Measurements from ENCODE around the gene ACP5.
"Not testable (repeated sequence)": the region's sequence is repeated elsewhere in the genome, so short reads cannot be mapped to it uniquely, and the experiment has no call there.

ACP5 gene

DNA sequence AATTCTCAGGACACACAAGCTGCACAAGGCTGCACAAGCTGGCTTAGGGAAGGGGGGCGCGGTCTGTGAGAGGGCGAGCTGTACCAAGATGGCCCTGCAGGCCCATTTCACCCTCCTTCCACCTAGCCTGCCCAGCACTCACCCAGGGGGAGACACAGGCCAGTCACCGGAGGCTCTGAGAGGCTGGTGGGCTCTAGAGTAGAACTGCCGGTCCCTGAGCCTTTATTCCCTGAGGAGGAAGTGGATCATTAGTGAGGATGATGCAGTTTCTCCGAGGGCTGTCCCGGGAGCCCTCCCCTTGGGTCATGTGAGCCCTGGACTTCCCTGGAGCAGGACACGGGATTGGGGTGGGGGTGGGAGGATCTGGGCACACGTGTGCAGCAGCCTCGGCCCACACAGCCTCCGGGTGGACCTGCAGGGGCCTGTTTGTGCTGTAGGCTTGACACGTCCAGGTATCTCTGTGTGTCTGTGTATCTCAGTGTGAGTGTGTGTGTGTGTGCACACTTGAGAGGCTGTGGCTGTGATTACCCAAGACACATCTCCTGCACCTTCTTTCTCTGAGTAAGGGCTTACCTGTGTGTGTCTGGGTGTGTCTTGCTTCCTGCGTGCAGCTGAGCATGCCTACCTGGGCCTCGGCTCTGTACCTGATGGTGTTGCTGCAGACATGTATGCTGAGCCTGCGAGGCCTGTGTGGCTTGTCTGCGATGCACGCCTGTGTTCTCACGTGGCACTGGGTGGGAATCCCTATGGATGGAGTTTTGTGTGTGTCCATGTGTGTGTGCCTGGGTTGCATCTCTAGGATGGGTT is at the start of gene ACP5:
TSS of gene ACP5 (minus strand) at position 195 of the 807 bp plus-strand sequence. CDS start 328 bp downstream, outside the sequence.
- DNase-seq: no peak

- no peak for DNase-seq
Measured at GRCh38 chr19:11626252-11626651, 48.8 kb upstream of the ACP5 start.

DNA sequence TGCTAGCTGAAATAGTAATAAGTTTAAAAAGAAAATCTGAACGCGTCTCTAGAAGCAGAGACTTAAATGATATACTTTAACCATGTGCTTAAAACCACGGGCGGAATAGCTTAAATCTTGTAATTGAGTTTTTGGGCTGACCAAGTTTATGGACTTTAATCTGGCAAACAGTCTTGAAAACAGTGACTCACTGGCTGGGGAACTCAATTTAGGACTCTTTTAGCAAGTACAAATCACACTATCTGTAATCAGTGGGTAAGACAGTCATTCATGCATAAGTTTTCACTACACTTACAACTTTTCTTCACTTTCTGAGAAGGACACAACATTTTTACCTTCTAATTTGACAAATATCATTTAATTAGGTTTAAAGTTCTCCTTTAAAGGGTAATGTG is 46.6 kb upstream of the ACP5 start:
- DNase-seq: no peak

DNA sequence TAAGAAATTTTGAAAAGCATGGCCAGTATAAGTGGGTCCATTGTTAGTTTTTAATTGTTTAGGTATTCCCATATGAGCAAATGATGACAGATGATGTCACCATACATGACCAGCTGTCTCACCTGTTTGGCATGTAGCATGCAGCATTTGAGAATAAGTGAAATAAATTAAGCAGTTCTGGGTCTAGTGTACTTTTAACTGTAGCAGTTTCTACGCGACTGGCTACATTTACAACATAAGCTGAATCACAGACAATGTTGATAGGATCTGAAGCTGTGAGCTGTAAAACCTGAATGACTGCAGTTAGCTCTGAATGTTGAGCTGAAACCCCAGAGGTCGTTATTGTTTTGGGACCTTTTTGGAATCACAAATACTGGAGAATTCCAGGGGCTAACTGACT is 45.0 kb upstream of the ACP5 start:
- DNase-seq: not testable (repeated sequence)

GRCh38 chr19:11620553-11620952 is 43.1 kb upstream of the ACP5 start:
- no peak for DNase-seq

DNA sequence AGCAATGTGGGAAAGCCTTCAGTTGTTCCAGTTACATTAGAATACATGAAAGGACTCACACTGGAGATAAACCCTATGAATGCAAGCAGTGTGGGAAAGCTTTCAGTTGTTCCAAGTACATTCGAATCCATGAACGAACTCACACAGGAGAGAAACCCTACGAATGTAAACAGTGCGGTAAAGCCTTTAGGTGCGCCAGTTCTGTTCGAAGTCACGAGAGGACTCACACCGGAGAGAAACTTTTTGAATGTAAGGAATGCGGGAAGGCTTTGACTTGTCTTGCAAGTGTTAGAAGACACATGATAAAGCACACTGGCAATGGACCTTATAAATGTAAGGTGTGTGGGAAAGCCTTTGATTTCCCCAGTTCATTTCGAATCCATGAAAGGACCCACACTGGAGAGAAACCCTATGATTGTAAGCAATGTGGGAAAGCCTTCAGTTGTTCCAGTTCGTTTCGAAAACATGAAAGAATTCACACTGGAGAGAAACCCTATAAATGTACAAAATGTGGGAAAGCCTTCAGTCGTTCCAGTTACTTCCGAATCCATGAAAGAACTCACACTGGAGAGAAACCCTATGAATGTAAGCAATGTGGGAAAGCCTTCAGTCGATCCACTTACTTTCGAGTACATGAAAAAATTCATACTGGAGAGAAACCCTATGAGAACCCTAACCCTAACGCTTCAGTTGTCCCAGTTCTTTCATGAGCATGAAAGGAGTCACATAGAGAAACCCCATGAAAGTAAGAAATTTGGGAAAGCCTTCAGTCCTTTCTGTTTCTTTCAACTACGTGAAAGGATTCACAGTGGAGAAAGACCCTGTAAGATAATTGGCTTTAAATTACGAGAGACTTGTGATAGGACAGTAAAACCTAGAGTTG is 40.0 kb upstream of the ACP5 start:
- DNase-seq: no peak

DNA sequence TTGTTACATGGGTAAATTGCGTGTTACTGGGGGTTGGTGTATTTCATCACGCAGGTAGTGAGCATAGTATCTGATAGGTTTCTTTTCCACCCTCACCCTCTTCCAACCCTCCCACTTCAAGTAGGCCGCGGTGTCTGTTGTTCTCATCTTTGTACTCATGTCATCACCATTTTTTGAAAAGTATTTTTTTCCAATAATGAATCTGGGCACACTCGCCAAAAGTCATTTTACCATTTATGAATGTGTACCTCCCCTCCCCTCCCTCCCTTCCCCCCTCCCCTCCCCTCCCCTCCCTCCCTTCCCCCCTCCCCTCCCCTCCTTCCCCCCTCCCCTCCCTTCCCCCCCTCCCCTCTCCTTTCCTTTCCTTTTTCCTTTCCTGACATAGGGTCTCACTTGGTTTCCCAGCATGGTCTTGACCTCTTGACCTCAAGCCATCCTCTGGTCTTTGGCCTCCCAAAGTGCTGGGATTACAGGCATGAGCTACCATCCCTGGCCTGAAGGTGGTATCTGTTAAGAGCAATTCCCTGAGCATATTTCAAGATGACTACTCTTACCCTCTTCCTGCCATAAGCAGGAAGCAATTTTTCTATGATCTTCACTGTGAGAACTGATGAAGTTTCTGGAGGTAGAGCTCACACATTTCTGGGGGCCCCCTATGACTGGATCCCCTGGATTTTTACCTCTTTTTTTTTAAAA is 35.5 kb upstream of the ACP5 start:
- no peak for DNase-seq

DNA sequence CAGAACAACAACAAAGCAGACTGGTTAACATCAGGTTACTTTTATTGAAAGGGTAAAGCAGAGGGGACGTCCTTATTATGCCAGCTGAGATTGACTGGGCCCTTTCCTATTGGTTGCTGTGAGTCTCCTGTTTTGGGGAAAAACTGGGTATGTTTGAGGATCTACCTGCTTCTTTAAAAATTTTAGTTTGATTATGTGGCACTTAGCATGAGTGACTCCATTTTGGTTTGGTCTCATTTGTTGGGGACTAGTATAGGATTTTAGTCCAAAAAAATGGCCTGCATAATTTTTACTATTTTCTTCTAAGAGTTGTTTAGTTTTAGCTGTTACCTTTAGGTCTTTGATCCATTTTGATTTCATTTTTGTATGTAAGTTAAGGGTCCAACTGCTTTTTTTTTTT is 34.3 kb upstream of the ACP5 start:
- DNase-seq: no peak

- DNase-seq: no peak
Measured at GRCh38 chr19:11606484-11606883, 29.0 kb upstream of the ACP5 start.

DNA sequence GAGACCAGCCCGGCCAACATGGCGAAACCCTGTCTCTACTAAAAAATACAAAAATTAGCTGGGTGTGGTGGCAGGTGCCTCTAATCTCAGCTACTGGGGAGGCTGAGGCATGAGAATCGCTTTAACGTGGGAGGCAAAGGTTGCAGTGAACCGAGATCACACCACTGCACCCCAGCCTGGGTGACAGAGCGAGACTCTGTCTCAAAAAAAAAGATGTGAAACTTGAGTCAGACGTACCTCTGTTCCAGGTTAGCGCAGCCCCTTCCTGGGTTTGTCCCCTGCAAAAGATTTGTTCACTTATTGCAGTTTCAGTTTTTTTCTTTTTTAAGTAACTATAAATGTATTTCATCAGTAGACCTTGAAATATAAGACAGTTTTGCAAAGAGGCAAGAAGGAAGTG is 22.3 kb upstream of the ACP5 start:
- not testable (repeated sequence) for DNase-seq

GRCh38 chr19:11598746-11599145 is 21.3 kb upstream of the ACP5 start:
- DNase-seq: no peak

GRCh38 chr19:11598103-11598483 is 20.6 kb upstream of the ACP5 start:
- DNase-seq: no peak

GRCh38 chr19:11597202-11598102 is 20.0 kb upstream of the ACP5 start, which contains the start of gene ZNF627:
TSS of gene ZNF627 (plus strand) at chr19:11597483. CDS start at chr19:11597628, 145 bp downstream.
- peak; percentile 98 for DNase-seq

DNA sequence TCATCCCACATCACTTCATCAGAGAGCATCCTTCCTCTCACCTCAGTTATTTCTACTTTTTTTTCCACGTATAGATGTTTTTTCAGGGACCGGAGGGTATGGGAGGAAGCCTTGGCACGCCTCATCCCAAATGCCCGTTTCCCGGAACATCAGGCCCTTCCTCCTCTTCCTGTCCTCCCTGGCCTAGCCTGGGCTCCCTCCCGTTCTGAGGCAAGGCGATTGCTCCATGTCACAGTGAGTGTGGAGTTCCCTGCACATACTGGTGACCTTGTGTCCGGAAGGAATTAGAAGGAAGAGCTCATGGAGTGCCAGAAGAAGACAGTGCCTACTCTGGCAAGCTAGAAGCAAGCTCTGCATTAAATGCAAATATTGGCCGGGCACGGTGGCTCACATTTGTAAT is 18.7 kb upstream of the ACP5 start:
- no peak for DNase-seq

DNA sequence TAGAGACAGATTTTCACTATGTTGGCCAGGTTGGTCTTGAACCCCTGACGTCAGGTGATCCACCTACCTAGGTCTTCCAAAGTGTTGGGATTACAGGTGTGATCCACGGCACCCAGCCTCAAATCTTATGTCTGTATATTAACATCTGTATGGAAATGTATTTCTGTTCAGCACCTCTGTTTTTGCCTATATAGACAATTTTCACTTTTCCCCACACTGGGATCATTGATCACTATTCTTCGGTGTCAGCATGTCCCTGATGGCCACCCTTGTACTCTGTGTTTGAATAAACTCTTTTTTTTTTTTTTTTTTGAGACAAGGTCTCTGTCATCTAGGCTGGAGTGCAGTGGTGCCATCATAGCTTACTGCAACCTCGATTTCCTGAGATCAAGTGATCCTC is 16.6 kb upstream of the ACP5 start:
- no peak for DNase-seq

DNA sequence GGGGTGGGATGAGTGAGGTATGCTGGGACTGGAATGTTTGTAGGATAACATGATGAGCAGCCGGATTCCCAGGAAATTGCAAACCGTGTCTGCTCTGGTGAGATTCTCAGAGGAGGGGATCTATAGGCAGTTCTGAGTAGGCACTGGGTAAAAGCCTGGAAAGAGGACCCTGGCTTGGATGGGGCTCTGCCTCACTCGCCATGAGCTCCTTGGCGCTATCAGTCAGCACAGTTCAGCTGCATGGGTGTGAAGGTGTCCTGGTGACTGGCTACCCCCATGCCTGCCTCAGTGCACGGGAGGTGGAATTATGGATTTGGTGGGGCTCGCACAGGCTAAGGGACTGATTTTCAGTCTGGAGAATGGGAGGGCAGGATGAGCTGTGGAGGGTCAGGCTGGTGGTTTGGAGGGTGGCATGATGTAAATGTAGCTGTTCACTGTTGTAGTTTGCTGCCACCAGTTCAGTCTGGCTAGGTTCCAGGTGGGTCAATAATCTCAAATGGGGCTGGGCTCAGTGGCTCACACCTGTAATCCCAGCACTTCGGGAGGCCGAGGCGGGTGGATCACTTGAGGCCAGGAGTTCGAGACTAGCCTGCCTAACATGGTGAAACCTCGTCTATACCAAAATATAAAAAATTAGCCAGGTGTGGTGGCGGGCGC is 10.7 kb upstream of the ACP5 start:
- no peak for DNase-seq

DNA sequence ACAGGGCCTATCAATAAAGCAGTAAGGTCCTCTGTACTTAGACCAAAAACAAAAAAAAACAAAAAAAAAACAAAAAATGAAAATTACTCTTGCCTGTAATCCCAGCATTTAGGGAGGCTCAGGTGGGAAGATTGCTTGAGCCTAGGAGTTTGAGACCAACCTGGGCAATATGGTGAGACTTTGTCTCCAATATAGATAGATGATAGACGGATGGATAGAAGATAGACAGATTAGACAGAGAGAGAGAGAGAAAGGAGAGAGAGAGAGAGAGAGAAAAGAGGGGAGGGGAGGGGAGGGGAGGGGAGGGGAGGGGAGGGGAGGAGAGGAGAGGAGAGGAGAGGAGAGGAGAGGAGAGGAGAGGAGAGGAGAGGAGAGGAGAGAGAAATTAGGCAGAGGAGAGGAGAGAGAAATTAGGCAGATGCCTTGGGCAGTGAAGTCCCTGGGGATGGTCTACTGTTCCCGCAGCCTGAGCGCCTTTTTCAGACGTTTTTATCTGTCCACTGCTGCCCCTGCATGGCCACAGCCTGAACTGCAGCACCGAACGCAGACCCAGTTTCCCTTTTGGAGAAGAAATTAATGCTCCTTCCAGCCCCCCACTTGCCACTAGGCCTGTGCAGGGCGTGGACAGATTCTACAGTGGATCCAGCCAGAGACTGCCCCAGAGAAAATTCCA is 10.0 kb upstream of the ACP5 start:
- peak; percentile 86 for DNase-seq

DNA sequence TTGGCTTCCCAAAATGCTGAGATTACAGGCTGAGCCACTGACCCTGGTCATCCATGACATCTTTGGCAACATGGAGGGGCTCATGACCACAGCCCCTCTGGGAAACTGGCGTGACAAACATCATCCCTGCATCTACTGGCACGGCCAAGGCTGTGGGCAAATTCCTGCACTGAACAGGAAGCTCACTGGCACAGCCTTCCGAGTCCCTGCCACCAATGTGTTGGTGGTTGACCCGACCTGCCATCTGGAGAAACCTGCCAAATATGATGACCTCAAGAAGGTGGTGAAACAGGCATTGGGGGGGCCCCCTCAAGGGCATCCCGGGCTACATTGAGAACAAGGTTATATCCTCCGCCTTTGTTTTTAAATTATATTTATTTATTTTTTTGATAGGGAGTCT is 8.9 kb upstream of the ACP5 start:
- no peak for DNase-seq

- DNase-seq: no peak
Measured at GRCh38 chr19:11581740-11582139, 4.3 kb upstream of the ACP5 start.

DNA sequence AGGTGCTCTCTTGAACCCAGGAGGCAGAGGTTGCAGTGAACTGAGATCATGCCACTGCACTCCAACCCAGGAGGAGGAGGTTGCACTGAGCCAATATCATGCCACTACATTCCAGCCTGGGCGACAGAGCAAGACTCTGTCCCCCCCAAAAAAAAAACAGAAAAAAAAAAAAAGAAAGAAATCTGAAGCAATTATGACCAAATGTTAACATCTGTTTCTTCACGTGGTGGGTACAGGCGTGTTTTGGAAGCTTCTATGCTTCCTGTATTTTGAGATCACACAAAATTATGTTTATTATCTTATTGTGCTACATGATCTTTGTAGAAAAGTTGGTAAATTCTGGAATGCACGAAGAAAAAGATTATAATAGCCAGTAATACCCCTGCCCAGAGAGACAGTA is 2.7 kb upstream of the ACP5 start:
- no peak for DNase-seq
